Measurements from ENCODE around the gene LDHB. TPM values are rescaled to one million over a fixed set of nuclear protein-coding genes. Genes with fewer than 3 reads are reported as not detected.

LDHB gene
- total and polyA plus RNA-seq, 10 of the 15 experiments (the other 5 are each of a cell fraction or from before 2014, with no cell fraction given) = 800 to 3,692 (median 1,366) TPM

- TF ChIP-seq ATF3 (IDR thresholded peaks at IDR 0.05; ENCODE audit: borderline replicate concordance, extremely low read depth, low read depth, low read length) (no peak), CBX5 (IDR thresholded peaks at IDR 0.05; ENCODE audit: low read depth) (no peak), SRF (IDR thresholded peaks at IDR 0.05; ENCODE audit: low read depth in 2 of 2, low read length in 2 of 2) (no peak), IRF3 (IDR thresholded peaks at IDR 0.05) (no peak), SREBF2 (IDR thresholded peaks at IDR 0.05; ENCODE audit: low read length) (no peak), SREBF1 (IDR thresholded peaks at IDR 0.05; ENCODE audit: low read length) (no peak), SMARCA5 (IDR thresholded peaks at IDR 0.05) (no peak), PRDM15 (CRISPR knock-in tag; IDR thresholded peaks at IDR 0.05) (no peak), BCL3 (IDR thresholded peaks at IDR 0.05; ENCODE audit: borderline replicate concordance, insufficient read depth, low read depth, low read length, poor library complexity, severe bottlenecking) (no peak), CBX3 (IDR thresholded peaks at IDR 0.05; ENCODE audit: borderline replicate concordance, low read depth) (no peak), NBN (IDR thresholded peaks at IDR 0.05) (peak; percentile 56; the same call in 1 of the 2 replicates), ZNF217 (IDR thresholded peaks at IDR 0.05) (no peak), POLR2A (IDR thresholded peaks at IDR 0.05; ENCODE audit: low read depth, low read length) (peak; percentile 96), NR2F1 (conservative IDR thresholded peaks at IDR 0.05) (no peak), GATAD2B (conservative IDR thresholded peaks at IDR 0.05; ENCODE audit: low read depth) (no peak), RCOR1 (conservative IDR thresholded peaks at IDR 0.05; ENCODE audit: low read depth, low read length) (no peak), RAD51 (IDR thresholded peaks at IDR 0.05) (peak; percentile 67), NR2C2 (IDR thresholded peaks at IDR 0.05; ENCODE audit: borderline replicate concordance, control insufficient read depth, insufficient read length, low read depth) (no peak), HDAC2 (IDR thresholded peaks at IDR 0.05) (no peak), TBL1XR1 (IDR thresholded peaks at IDR 0.05; ENCODE audit: low read depth, low read length) (no peak), PBX3 (IDR thresholded peaks at IDR 0.05; ENCODE audit: insufficient replicate concordance, low read depth, low read length) (no peak), FOS (IDR thresholded peaks at IDR 0.05; ENCODE audit: borderline replicate concordance, extremely low read depth, insufficient read length) (no peak), SPI1 (IDR thresholded peaks at IDR 0.05; ENCODE audit: borderline replicate concordance, insufficient read depth, low read depth, low read length) (no peak), ZNF622 (IDR thresholded peaks at IDR 0.05) (no peak), RUNX3 (IDR thresholded peaks at IDR 0.05; ENCODE audit: low read length) (no peak; the same call in 1 of the 2 replicates)
Measured at GRCh38 chr12:21657326-21658077, at the start of gene LDHB (continued).
